Measurements from ENCODE around the gene MAZ.
A peak's percentile ranks its signal among the peaks of the same experiment; 100 is the strongest.
"Not testable (repeated sequence)": the region's sequence is repeated elsewhere in the genome, so short reads cannot be mapped to it uniquely, and the experiment has no call there.

Gene MAZ

GRCh38 chr16:29784901-29785500, 21.3 kb upstream of the MAZ start:
- peak; percentile 86 for DNase-seq

GRCh38 chr16:29787155-29787554, 19.2 kb upstream of the MAZ start:
- not testable (repeated sequence) for DNase-seq

DNA sequence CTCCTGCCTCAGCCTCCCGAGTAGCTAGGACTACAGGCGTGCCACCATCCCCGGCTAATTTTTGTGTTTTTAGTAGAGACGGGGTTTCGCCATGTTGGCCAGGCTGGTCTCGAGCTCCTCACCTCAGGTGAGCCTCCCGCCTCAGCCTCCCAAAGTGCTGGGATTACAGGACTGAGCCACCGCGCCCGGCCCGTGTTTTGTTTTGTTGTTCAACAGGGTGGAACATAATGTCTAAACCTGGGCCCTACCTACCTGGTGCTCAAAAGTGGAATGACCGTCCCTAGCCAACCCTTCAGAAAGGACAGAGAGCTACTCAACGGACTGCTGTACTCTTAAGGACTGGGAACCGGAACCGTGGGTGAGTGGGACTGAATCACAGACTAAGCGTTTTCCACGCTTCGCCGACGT, 16.6 kb upstream of the MAZ start:
- peak; percentile 59 for DNase-seq

DNA sequence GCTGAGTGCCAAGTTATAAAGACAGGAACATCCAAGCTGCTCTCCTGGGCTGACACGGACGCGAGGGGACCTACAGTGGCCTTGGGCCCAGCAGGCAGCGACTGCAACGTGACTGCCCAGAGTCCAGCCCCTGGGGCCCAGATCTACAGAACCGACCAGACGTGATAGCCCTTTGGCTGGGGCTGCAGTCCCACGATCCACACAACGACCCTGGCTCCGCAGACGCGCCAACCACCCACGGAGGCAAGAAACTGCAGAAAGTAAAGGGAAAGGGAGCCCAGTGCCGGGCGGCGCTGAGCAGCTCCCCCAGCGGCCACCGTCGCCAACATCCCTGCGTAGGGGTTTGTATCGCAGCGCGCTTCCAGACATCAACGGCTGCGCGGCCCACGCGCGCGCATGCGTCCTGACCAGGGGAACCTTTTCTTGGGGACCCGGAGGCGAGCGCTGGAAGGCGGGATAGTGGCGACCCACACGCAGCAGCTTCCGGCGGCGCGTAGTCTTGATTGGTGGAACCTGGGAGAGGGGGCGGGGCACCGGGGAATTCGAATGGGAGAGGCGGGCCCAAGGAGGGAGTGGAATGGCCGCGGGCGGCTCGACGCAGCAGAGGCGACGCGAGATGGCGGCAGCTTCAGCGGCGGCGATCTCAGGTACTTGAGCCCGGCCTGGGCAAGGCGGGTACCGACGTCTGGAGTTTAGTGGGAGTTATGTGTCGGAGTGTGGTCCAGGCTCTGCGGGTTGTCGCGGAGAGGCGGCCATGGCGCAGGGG, 16.0 kb upstream of the MAZ start, which contains the start of gene KIF22:
KIF22 (plus strand) TSS at position 569 of the 766 bp plus-strand sequence; CDS start at position 578, 9 bp downstream.
- DNase-seq, result peak; percentile 100

GRCh38 chr16:29790949-29791844, 15.1 kb upstream of the MAZ start:
- DNase-seq, result no peak

GRCh38 chr16:29791845-29792807, 14.2 kb upstream of the MAZ start:
- DNase-seq, result no peak

- not testable (repeated sequence) for DNase-seq
Measured at GRCh38 chr16:29793153-29793552, 13.2 kb upstream of the MAZ start.

DNA sequence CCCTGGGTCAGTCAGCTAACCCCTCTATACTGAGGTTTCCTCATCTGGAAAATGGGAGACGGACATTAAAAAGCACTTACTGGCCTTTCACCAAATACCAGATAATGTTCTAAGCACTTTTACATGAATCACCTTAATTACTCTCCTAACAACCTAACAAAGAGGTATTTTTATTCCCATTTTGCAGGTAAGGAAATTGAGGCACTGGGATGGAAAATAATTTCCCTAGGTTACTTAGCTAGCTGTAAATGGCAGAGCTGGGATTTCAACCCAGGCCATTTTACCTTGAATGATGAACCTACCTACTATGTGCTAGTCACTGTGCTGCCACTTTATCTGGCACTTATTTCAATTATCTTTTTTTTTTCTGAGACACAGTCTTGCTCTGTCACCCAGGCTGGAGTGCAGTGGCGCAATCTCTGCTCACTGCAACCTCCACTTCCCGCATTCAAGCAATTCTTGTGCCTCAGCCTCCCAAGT, 12.1 kb upstream of the MAZ start:
- no peak for DNase-seq

DNA sequence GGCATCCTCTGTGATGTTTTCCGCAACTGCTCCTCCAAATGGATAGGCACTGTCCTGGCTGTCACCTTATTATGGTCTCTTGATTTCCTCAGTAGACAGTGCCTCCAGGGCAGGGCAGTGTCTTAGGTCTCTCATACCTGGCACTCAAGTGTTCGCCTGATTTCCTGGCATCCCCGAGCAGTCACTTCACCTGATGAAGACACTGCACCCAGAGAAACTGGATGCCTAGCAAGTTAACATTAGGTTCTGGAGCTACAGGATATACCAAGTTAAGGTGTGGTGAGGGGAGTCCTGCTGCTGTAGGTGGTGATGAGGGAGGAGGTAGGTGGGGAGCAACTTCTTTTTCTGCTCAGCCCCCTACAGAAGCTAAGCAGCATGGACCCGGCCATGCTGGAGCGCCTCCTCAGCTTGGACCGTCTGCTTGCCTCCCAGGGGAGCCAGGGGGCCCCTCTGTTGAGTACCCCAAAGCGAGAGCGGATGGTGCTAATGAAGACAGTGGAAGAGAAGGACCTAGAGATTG, 3.9 kb upstream of the MAZ start:
- DNase-seq, result no peak

DNA sequence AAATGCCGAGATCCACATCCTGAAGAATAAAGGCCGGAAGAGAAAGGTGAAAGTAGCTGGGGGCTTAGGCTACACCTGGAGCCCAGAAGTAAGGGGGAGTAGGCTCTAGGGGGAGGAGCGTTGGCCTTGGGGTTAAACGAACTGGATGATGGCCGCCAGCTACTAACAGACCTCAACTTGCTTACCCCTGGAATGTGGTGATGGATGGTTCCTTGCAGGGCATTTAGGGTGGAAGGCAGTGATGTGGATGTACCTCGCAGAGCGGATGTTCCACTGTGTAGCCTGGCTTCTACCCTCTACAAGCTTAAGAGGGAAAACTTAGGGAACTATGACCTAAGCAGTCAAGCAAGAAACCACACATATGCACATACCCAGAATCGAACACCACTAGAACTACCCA, 2.3 kb upstream of the MAZ start:
- DNase-seq, result no peak

DNA sequence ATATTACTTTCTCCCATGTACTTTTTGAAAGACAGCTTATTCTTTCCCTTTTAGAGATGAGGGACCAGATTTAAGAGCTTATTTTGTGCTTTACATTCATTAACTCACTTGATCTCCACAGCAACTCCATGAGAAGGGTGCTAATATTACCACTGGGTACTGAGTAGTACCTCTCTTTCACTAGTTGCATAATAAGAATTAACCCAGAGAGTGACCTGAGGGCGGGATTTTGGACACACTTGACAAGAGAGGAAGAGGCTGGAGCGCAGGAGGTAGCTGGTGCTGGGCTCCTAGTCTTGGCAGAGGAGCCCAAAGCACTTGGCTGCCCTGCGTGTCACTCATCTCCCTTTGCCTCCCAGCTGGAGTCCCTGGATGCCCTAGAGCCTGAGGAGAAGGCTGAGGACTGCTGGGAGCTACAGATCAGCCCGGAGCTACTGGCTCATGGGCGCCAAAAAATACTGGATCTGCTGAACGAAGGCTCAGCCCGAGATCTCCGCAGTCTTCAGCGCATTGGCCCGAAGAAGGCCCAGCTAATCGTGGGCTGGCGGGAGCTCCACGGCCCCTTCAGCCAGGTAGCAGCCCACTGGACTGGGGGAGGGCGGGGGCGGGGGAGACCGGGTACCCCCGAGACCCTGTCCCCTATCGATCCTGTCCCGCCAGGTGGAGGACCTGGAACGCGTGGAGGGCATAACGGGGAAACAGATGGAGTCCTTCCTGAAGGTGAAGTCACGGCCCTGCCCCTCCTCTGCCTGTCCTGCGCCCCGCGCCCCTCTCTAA, 1.7 kb upstream of the MAZ start:
- DNase-seq, result peak; percentile 64

- peak; percentile 98 for DNase-seq
Measured at GRCh38 chr16:29805232-29806098, 864 bp upstream of the MAZ start.

GRCh38 chr16:29806641-29807425, 504 bp downstream of the MAZ start:
- peak; percentile 85 for DNase-seq

- peak; percentile 92 for DNase-seq
Measured at GRCh38 chr16:29807426-29808218, 1.3 kb downstream of the MAZ start.

GRCh38 chr16:29808219-29808900, 2.0 kb downstream of the MAZ start:
- peak; percentile 72 for DNase-seq

- DNase-seq, result peak; percentile 65
Measured at GRCh38 chr16:29809031-29809747, 2.9 kb downstream of the MAZ start.

Measured in activated CD8-positive, alpha-beta memory T cell treated with anti-CD3 and anti-CD28 coated beads, Interleukin-2, amount 50 U/mL, for 48 hours (primary cell).